HG02885 (cell line): ENCODE measurements around the gene FAM149B1.
"Not testable (repeated sequence)": the region's sequence is repeated elsewhere in the genome, so short reads cannot be mapped to it uniquely, and the experiment has no call there.

ENCODE experiments used
- ATAC-seq: cut with Tn5 transposase; IDR thresholded peaks from one replicate; pipeline ENCODE4 v1.9.1; 2021; ENCODE audit warnings: mild to moderate bottlenecking; ENCODE audit not compliant: unreplicated experiment, poor library complexity

The FAM149B1 gene

DNA sequence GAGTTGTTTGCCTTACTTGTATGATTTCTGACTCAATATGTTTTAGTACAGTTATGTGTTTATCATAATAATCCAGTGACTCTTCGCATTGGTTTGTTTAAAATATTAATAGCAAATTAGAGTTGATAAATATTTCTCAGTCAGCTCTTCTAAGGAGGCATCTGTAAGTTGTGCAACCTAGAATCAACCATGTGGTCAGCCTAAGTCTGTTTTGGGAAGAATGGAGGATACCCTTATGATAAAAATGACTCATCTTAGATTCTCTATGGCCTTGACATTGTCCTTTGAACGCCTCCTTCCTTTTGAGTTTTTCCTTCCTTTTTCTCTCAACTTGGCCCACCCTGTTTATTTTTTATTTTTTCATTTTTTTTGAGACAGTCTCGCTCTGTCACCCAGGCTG is 60.3 kb downstream of the FAM149B1 start:
- no peak for ATAC-seq

DNA sequence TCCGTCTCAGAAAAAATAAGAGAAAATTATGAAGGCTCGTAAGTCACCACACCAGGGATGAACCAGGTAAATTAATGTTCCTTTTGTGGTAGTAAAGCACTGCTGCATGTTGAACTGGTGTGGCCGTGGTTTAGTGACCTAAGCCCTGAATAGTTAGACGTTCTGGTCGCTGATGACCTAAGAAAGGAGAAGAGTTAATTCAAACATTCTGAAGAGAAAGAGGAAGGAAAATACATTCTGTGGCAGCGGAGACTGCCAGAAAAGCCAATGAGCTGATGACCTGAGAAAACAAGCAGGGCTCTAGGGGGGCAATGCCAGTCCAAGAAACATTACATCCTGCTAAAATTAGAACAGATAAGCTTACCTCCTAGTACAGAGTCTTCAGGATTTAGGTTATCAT is 61.6 kb downstream of the FAM149B1 start:
- no peak for ATAC-seq

DNA sequence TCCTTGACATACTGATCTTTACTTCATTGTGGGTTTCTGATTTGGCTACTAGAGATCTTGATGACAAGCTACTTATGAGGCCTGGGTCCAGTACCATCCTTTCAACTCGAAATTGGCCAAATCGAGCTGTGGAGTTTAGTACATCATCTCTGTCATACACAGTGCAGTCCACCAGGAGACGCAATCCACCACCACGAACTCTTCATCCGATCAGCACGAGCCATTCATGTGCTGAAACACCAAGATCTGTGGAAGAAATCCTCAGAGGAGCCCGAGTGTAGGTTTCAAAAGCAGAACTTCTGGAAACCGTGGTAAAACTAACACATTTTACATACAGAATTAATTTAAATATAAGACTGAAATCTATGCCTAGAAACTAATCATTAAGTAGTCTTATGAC is 65.0 kb downstream of the FAM149B1 start:
- ATAC-seq: no peak

DNA sequence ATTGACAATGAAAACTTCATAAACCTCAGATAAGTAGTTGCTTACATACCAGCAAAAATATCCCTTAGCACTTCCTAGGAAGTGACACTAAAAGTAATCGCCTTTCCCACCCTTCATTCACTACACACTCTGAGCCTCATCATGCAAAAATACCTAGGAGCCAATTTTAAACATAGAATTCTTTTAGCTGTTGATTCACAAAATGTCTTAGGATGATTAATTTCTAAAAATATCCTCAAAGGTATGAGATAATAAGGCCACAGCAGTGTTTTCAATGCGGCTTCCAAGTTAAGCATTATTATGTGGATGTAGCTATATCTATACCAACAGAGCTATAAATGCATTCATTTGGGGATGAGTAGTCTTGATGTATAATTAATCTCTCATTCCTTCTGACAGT is 66.0 kb downstream of the FAM149B1 start:
- ATAC-seq: no peak

DNA sequence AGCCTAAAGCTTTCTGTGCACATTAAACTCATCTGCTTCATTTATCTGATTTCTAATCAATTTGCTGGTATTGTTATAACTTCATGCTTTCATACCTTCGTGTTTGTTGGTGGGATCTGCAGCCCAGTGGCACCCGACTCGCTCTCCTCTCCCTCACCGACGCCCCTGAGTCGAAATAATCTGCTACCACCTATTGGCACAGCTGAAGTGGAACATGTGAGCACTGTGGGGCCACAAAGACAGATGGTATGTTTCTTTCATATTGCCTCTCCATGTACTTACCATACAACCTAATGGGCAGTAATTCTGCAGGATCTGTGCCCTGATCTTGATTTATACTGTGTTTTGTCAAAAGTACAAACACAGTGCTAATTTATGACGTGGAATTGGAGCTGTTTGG is 66.8 kb downstream of the FAM149B1 start:
- no peak for ATAC-seq

DNA sequence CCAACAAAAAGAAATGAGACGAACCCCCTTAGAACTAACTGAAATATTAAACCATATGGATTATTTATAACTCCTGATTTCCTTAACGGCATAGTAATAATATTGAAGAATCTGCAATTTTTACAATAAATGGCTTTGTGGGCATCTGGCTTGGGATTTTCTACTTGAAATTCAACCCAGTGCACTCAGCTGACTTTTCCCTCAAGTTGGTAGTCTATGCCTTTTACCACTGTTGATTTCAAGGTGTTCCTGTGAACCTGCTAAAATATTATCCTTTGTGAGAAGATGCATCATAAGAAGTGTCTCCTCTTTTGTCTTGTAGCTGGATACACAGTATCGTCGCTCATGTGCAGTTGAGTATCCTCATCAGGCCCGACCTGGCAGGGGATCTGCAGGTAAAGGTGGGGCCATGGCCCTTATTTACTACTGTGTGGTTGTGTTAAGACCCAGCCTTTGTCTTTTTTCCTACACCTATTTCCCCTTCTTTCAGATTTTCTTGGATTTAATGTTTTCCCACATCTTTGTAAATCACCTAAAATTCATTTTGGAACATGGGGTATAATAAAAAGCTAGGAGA is 71.2 kb downstream of the FAM149B1 start:
- ATAC-seq: no peak

DNA sequence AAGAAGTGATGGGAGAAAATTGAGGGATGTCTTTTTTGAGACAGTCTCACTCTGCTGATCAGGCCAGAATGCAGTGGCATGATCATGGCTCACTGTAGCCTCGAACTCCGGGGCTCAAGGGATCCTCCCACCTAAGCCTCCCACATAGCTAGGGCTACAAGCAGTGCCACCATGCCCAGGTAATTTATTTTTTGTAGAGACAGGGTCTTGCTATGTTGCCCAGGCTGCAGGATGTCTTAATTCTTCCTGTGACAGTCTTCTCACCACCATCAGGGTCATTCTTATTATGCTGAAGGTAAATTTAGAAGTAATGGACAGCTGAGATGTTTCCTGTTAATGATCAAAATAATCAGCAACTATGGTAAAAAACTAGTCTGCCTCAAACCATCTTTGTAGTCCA is 72.0 kb downstream of the FAM149B1 start:
- ATAC-seq: no peak

DNA sequence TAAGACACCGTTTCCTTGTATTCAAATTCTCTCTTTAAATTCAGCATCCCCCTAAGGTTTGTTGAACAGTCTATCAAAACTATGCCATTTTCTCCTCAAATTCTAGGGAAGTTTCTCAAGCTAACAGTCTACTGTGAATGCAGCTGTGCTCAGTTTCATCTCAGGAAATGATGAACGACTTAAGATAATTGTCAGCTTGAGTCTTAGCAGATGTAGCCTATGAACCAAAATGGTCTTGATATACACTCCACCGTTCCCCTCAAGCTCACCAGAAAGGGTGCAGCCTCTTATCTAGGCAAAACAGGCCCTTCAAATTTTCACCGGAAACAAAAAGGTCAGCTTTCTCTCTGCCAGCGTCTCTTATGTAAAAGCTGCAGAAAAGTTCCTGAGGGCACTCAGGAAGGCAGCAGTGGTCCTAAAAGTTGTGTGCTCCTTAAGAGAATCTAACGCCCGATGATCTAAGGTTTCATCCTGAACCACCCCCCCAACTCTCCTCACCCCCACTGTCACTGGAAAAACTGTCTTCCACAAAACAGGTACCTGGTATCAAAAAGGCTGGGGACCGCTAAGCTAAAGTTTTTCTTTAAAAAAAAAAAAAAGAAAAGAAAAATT is 77.1 kb downstream of the FAM149B1 start:
- no peak for ATAC-seq

DNA sequence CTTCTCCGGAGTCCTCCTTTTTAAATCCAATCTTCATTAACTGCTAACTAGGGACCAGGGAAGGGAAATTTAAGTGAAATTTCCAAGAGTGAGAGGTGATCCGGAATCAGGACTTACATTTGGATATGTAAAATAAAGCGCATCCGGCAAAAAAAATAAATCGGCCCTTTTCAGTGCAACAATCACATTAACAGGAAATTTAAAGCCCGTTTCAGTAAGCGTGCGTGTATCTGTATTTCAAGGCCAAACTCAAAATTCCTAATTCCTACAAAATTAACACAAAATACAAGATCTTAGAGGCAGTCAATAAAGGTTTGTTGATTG is 78.4 kb downstream of the FAM149B1 start:
- ATAC-seq: no peak

DNA sequence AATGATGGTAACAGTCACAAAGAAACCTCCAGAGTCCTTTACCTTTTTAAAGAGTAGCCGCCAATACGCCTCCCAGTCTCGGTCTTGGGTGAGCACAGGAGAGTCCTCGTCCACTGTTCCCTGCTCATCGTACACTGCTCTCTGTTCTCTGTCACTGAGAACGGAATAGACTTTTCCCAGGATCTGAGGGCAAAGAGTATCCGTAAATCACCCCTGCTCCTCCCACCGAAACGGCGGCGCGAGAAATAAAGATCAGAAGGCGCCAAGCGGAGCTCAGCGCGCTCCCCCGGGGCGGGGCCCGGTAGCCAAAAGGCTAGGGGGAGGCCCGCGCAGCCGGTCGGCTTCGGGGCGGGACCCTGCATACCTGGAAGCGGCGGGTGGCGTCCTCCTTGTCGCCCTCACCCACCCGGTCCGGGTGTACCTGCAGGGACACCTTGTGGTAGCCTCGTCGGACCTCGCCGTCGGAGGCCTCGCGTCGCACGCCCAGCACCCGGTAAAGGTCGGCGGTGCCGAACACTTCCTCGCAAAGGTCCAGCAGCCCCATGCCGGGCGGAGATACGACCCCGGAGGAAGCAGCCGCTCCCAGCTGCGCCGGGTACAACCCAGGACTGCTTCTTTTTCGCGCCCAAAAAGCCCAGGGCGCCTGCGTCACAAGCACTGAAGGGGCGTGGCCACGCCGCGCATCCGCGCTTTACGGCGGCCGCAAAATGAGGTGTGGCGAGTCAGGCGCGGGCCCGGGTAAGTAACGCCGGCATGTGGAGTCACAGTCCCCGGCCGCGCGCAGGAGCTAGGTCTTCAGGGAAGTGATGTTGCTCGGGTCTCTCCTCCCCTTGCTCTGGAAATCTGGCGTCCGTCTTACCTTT is 79.0 kb downstream of the FAM149B1 start, which contains the start of gene DNAJC9:
Gene DNAJC9 (minus strand): TSS at position 610 of the 863 bp plus-strand sequence. CDS start 66 bp downstream, at position 544.
- peak; percentile 86 for ATAC-seq

DNA sequence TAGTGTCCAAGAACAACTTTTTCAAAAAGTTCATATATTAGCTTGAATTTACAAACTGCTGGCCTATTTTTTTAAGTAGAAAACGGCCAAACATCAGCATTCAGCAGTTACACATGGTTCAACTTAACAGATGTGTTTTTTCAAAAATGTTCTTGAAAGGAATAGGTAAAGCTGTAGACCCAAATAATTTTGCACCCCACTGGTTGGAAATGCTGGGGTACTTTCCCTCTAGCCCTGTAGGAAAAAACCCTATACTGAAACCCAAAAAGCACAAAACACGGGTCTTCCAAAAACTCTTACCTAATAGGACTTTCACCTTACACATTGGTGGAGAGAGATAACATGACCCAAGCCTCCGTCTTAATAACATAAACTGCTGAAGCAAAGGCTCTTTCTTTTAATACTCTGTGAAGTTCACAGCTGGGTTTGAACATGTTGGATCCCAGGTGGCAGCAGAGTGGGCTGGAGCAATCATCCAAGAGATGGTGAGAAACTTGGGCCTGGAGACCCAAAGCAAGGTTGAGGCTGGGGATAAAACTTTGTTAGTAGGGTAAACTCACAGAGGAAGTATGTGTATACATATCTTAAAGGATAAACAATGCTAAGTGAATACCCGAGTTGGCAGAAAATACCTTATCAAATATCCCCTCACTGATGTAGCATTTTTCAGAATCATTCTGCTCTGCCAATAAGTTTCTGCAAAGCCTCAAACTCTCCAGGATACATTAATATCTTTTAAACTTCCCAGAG is 79.8 kb downstream of the FAM149B1 start:
- ATAC-seq: no peak

DNA sequence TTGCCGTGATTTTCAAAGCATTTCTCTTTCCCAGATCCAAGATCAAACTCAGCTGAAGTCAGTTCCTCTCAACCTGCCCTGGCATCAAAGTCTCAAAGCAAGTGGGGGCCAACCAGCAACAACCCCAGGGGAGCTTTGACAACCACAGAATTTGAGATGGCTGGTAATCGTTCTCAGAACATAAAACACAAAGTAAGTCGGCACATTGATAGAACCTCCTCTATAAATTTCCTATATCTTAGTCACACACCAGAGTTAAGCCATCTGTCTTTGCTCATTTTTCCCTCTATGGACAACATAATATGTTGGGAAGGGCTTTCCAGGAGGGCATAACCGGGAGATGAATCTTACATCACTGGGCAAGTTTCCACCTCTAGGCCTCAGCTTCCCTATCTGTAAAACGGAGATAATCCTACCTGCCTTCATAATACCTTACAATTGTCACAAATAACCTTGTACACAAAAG is 80.4 kb downstream of the FAM149B1 start:
- no peak for ATAC-seq

DNA sequence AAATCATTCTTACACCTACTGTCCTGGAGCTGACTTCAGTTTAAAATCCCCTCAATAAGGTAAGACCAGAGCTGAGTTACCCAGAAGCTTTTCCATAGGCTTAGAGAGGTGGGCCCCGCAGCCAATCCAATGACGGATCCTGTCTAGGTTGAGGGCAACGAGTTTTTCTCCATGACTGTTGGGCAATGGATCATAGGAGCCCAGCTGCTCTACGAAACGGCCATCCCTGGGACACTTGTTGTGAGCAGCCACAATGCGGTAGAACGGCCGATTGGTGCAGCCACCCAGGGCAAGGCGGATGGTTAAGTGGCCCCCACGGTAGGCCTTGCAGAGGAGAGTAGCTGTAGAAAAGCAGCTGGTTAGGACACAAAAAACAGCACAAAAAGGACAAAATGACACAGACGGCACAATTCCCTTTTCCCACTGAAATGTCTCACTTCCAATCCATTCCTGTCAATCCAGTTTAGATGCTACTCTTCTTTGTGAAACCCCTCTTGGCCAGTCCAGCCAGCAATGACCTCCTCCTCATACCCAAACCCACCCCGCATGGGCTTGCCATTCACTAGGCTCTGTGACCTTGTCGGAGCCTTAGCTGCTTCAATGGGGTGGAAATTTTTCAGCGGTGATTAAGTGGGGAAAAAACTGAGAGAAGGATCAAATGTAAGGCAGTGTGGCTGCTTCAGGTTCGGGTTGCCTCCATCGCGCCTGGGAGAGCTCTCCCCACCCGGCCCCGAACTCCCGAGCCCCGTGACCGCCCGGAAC is 83.9 kb downstream of the FAM149B1 start:
- ATAC-seq: no peak

DNA sequence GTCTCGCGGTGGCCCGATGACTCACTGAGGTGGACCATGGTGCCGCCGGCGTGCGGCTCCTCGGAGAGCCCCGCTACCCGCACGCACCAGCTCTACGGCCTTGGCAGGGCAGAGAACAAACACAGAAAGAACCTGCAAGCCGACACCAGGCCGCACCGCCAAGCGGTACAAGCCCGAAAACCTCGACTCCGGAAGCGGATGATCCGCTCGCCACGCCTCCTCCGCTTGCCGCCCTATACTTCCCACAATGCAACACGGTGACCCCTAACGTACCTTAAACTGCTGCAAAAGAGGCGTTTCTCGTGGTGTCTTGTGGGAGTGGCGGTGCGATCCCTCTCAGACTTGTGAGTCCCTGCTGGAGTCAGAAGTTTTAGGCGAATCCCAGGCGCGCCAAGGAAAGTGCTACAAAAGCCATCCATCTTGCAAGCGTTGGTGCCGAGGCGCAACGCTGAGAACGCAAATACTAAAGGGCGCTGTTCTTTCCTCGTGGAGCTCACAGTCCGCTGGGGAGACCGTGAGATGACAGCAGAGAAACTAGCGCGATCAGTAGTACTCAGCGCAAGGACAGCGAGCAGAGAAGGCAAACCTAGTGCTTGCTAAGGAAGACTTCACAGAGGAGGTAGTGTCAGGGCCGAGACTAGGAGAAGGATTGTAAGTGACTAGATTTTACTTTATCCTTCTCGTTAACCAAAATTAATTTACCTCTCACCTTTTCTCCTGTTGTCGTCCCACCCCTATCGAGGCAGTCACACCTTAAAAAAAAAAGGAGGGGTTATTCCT is 84.7 kb downstream of the FAM149B1 start, which contains the start of gene MRPS16:
Gene MRPS16 (minus strand): TSS at position 200 of the 780 bp plus-strand sequence. CDS start 162 bp downstream, at position 38.
- ATAC-seq: peak; percentile 86

DNA sequence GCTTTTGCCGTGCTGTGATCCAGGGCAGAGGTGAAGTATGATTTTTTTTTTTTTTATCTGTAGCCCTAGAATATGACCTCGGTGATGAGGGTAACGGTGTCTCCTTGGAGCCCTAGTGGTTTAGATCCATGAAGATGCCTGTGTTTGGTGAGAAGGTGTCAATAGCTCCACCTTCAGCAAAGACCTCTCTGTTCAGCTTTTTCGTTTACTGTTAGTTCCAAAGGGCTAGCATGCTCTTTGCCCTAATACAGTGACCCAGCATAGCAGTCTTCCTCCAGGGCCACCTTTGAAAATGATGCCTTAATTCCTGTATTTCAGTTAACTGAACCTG is 85.3 kb downstream of the FAM149B1 start:
- ATAC-seq: no peak

DNA sequence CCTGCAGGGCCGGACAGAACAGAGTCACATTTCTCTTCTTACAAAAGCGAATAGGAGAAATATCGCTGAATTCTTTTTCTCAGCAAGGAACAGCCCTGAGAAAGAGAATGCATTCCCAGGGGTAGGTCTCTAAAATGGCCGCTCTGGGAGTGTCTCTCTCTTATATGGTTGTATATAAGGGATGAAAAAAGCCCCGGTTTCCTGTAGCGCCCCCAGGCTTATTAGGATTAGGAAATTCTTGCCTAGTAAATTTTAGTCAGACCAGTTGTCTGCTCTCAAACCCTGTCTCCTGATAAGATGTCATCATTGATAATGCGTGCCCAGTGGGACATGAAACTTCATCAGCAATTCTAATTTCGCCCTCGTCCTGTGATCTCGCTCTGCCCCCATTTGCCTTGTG is 90.7 kb downstream of the FAM149B1 start:
- not testable (repeated sequence) for ATAC-seq

DNA sequence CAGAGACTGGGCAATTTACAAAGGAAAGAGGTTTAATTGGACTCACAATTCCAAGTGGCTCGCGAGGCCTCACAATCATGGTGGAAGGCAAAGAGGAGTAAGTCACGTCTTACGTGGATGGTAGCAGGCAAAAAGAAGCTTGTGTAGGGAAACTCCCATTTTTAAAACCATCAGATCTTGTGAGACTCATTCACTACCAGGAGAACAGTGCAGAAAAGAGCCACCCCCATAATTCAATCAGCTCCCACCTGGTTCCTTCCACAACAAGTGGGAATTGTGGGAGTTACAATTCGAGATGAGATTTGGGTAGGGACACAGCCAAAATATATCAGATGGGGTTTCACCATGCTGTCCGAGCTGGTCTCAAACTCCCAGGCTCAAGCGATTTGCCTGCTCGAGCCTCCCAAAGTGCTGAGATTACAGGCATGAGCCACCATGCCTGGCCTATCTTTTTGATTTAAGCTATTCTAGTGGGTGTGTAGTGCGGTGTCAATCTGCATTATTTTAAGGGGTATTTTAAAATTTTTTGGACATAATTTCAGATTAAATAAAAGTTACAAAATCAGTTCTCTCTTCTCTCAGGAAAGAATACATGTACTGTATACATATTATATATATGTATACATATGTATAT is 93.6 kb downstream of the FAM149B1 start:
- ATAC-seq: no peak

DNA sequence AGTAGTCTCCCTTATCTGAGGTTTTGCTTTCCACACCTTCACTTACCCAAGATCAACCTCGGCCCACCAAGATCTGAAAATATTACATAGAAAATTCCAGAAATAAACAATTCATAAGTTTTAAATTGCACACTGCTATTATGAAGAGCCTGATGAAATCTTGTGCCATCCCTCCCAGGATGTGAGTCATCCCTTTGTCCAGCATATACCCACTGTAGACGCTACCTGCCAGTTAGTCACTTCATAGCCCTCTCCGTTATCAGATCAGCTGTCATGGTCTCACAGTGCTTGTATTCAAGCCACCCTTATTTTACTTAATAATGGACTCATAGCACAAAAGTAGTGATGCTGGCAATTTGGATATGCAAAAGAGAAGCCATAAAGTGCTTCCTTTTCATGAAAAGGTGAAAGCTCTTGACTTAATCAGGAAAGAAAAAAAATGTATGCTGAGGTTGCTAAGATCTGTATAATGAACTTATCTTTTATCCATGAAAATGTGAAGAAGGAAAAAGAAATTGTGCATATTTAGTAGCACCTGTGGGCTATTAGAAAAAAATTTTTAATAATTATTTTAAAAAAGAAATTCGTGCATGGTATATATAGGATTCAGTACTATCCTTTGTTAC is 94.3 kb downstream of the FAM149B1 start:
- ATAC-seq: no peak
